Panc1 (cell line): ENCODE data around the gene CFAP97D2. TPM values are rescaled to one million over a fixed set of nuclear protein-coding genes. Genes with fewer than 3 reads are reported as not detected.

Source experiments
- ATAC-seq: fragments of 200-7000 bp; cut with Tn5 transposase; 2 replicates; pipeline ENCODE4 v1.9.1; 2020; ENCODE audit warnings: mild to moderate bottlenecking, moderate library complexity
- BruUV-seq: library from RNA; stranded (reverse); fragments of 400-500 nt; replicated peaks from 2 replicates; lab custom pipeline; 2021; lab: Mats Ljungman, UMichigan
- CTCF ChIA-PET: fragments of 300-600 bp; sonication (Branson Sonifier 250); formaldehyde crosslinking; loops from one replicate; lab custom pipeline; 2022; ENCODE audit warnings: antibody characterized with exemption; lab: Charles Lee
- POLR2A ChIA-PET: fragments of 300-600 bp; sonication (Branson Sonifier 250); formaldehyde crosslinking; loops from one replicate; lab custom pipeline; 2022; ENCODE audit warnings: antibody characterized with exemption; lab: Charles Lee
- DNase-seq: peaks from one replicate; pipeline ENCODE4 v3.0.0-alpha.2; 2010; ENCODE audit warnings: low read depth, low spot score
- H3K27ac ChIP-seq: 2 replicates; pipeline ENCODE4 v1.5.1; 2011; ENCODE audit warnings: mild to moderate bottlenecking, low read length, inconsistent platforms
- H3K27me3 ChIP-seq: fragments of 200-500 bp; sonication (Bioruptor generic); 2 replicates; pipeline ENCODE4 v1.6.0; 2014; ENCODE audit warnings: low read length, inconsistent platforms; ENCODE audit not compliant: control insufficient read depth, insufficient read depth
- H3K36me3 ChIP-seq: fragments of 200-500 bp; sonication (Bioruptor generic); 2 replicates; pipeline ENCODE4 v1.5.1; 2014; ENCODE audit warnings: inconsistent platforms, mild to moderate bottlenecking, low read length, moderate library complexity; ENCODE audit not compliant: control insufficient read depth, insufficient read depth
- H3K4me1 ChIP-seq: 2 replicates; pipeline ENCODE4 v1.5.1; 2011; ENCODE audit warnings: inconsistent platforms, mild to moderate bottlenecking, low read length, moderate library complexity; ENCODE audit not compliant: control insufficient read depth, insufficient read depth
- H3K4me3 ChIP-seq, 2 experiments: 2 replicates each; pipeline ENCODE4 v1.5.1; 2011 to 2012; ENCODE audit warnings: low read depth in 2 of 2, low read length in 2 of 2, mild to moderate bottlenecking in 2 of 2, inconsistent platforms in 1 of 2, moderate library complexity in 1 of 2
- H3K9me3 ChIP-seq: fragments of 200-500 bp; sonication (Bioruptor generic); 2 replicates; pipeline ENCODE4 v1.5.1; 2014; ENCODE audit warnings: low read depth, mild to moderate bottlenecking, inconsistent platforms, low read length, moderate library complexity; ENCODE audit not compliant: control insufficient read depth, insufficient read depth
- CTCF ChIP-seq: fragments of 450-650 bp; IDR thresholded peaks from 2 replicates; pipeline ENCODE4 v1.5.1; 2017; ENCODE audit warnings: mild to moderate bottlenecking
- POLR2AphosphoS5 ChIP-seq: IDR thresholded peaks from 2 replicates; pipeline ENCODE4 v1.6.1; 2012; ENCODE audit warnings: mild to moderate bottlenecking, low read depth, low read length, moderate library complexity
- REST ChIP-seq, 2 experiments: IDR thresholded peaks; 2 replicates each; pipeline ENCODE4 v1.6.1; 2011 to 2012; ENCODE audit warnings: low read depth in 2 of 2, control low read depth in 1 of 2, low read length in 1 of 2, mild to moderate bottlenecking in 1 of 2, moderate library complexity in 1 of 2; ENCODE audit not compliant: insufficient read depth in 1 of 2
- SIN3A ChIP-seq: IDR thresholded peaks from 2 replicates; pipeline ENCODE4 v1.6.1; 2012; ENCODE audit warnings: low read depth, mild to moderate bottlenecking, low read length, moderate library complexity, borderline replicate concordance; ENCODE audit not compliant: insufficient read depth
- TCF7L2 ChIP-seq: IDR thresholded peaks from 2 replicates; pipeline ENCODE4 v1.6.1; 2011; ENCODE audit warnings: mild to moderate bottlenecking, low read depth, low read length, inconsistent platforms
- in situ Hi-C: cut with HindIII; loops from 2 replicates; pipeline ENCODE4 v1.10.0; 2016; ENCODE audit warnings: low sequenced_read_pairs, low pct_unique_long_range_greater_than_20kb
- intact Hi-C: fragments of 100-400 bp; cut with micrococcal nuclease; formaldehyde crosslinking; loops from one replicate; pipeline ENCODE4 v1.10.0; 2022; ENCODE audit not compliant: unreplicated experiment
- total RNA-seq: library from RNA; stranded (reverse); gene quantifications from one replicate; pipeline ENCODE4 v1.2.1, GENCODE V29; 2021; ENCODE audit not compliant: unreplicated experiment

Gene CFAP97D2
- total RNA-seq, 1 experiment from 2014 or later: not detected

- CTCF ChIA-PET: no interaction called here
- POLR2A ChIA-PET: no interaction called here
- ATAC-seq: no peak
- Histone ChIP-seq H3K4me1 (no peaks in the 10 kb centered on the region), H3K36me3 (peaks cover 46% of the 10 kb centered on the region), H3K27me3 (no peaks in the 10 kb centered on the region), H3K9me3 (no peaks in the 10 kb centered on the region), H3K27ac (no peak overlapping the region), H3K4me3 (no peak overlapping the region)
- TF ChIP-seq SIN3A: no peak
- TF ChIP-seq TCF7L2: no peak
- TF ChIP-seq CTCF: no peak
- no peak for TF ChIP-seq POLR2AphosphoS5
- TF ChIP-seq REST (IDR thresholded peaks at IDR 0.05; ENCODE audit: insufficient read depth in 1 of 2, low read depth in 2 of 2, low read length in 1 of 2): no peak
- in situ Hi-C loops: no loop called here
- intact Hi-C loops: no loop called here
- no TSS peak for BruUV-seq
- DNase-seq: no peak
These were observed 62.9 kb downstream of the CFAP97D2 start for GRCh38 chr13:114241918-114242317.

- Histone ChIP-seq H3K9me3 (no peaks in the 10 kb centered on the region), H3K27me3 (no peaks in the 10 kb centered on the region), H3K27ac (no peak overlapping the region), H3K4me1 (no peaks in the 10 kb centered on the region), H3K36me3 (peaks cover 46% of the 10 kb centered on the region), H3K4me3 (no peak overlapping the region)
- ATAC-seq: no peak
- ChIA-PET POLR2A (no interaction called here), CTCF (no interaction called here)
- no TSS peak for BruUV-seq
- in situ Hi-C loops: no loop called here
- intact Hi-C loops: no loop called here
- no peak for DNase-seq
- TF ChIP-seq SIN3A: no peak
- no peak for TF ChIP-seq POLR2AphosphoS5
- TF ChIP-seq CTCF: no peak
- no peak for TF ChIP-seq TCF7L2
- TF ChIP-seq REST (IDR thresholded peaks at IDR 0.05; ENCODE audit: insufficient read depth in 1 of 2, low read depth in 2 of 2, low read length in 1 of 2): no peak
These were observed 64.9 kb downstream of the CFAP97D2 start for GRCh38 chr13:114243971-114244370.
